ENCODE measurements around the gene MAPT.

Gene MAPT

GRCh38 chr17:45974916-45975630 is 80.7 kb downstream of the MAPT start:
- DNase-seq (ENCODE audit: low read depth): no peak

DNA sequence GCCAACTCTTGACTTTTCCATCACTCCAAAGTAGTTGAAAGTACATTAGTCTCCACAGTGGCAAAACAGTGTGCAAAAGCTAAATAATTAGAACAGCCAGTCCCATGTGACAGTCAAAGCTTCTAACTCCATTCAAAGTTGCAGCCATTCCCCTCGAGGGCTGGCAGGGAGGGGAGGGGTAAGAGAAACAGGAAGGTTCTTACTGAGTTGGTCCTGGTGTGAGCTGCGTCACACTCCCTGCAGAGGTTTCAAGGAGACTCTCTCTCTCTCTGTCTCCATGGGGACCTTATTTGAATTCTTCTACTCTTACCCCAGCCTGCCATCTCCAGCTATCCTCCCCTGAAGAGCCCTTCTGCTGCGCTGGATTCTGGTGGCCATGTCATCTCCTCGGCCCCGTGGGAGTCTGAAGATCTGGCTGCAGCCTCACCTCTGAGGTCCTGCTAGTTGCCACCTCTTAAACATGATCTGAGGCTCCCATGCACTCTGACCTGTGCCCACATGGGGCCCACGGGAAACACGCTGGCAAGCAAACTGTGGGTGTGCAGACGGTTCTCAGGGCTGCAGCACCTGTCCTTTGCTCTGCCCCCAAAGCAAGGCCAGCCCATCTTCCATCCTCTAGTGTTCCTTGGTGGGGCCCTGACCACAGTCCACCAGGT is 81.4 kb downstream of the MAPT start:
- DNase-seq (ENCODE audit: low read depth): no peak

- DNase-seq (ENCODE audit: low read depth): no peak
These were observed 82.0 kb downstream of the MAPT start for GRCh38 chr17:45976391-45976754.

- DNase-seq (ENCODE audit: low read depth): no peak
These were observed 82.6 kb downstream of the MAPT start for GRCh38 chr17:45976755-45977505.

GRCh38 chr17:45977506-45977824 is 83.1 kb downstream of the MAPT start:
- DNase-seq (ENCODE audit: low read depth): no peak

DNA sequence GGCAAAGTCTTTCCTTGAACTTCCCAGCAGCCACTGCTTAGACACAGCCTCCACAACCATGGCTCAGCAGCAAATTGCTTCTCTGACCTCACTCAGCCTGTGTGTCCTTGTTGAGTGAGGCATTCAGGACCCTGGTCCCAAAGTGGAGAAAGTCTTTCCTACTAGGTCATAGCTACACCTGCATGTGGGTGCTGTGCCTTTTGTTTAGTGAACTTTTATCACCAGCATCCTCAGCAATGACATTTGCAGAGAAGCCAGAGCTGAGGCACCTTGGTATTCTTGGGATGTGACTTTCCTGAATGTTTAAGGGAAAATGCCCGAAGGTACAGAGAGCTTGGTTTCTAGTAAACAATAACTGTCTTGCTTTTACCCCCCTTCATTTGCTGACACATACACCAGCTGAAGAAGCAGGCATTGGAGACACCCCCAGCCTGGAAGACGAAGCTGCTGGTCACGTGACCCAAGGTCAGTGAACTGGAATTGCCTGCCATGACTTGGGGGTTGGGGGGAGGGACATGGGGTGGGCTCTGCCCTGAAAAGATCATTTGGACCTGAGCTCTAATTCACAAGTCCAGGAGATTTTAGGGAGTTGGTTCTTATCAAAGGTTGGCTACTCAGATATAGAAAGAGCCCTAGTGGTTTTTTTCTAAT is 83.7 kb downstream of the MAPT start:
- no peak for DNase-seq (ENCODE audit: low read depth)

DNA sequence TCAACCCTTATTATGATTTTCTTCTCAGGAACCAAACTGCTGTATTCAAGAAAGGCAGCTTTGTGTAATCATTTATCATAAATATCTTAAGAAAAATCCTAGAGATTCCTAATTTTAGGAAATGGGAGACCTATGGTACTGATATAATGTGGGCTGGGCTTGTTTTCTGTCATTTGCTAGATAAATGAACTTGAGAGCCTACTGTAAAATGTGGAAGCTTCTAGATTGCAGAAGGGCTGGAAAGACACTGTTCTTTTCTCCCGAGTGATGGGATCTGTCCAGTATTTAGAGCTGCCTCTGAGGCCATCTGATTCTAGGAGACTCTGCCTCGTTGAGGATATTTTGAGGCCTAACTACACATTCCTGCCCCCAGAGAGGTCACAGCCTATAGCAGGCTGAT is 84.8 kb downstream of the MAPT start:
- no peak for DNase-seq (ENCODE audit: low read depth)

DNA sequence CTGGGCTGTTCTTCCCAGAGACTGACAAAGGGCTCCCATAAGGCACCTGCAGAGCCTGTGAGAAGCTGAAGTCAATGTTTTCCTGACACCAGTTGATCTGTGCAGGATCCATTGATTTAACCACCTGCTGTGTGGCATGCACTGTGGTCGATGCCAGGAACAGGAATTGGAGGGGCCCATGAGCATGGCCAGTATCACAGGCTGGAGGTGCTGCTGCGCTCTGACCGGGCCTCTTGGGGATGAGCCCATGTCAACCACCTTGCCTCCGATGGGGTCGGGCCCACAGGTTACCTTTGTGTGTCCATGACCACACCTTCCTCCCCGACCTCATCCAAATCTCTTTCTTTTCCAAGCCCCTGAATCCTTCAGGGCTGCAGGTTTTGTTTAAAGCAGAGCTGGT is 86.5 kb downstream of the MAPT start:
- no peak for DNase-seq (ENCODE audit: low read depth)

- DNase-seq (ENCODE audit: low read depth): no peak
These were observed 87.0 kb downstream of the MAPT start for GRCh38 chr17:45981306-45981705.

- no peak for DNase-seq (ENCODE audit: low read depth)
These were observed 88.6 kb downstream of the MAPT start for GRCh38 chr17:45982791-45983613.

DNA sequence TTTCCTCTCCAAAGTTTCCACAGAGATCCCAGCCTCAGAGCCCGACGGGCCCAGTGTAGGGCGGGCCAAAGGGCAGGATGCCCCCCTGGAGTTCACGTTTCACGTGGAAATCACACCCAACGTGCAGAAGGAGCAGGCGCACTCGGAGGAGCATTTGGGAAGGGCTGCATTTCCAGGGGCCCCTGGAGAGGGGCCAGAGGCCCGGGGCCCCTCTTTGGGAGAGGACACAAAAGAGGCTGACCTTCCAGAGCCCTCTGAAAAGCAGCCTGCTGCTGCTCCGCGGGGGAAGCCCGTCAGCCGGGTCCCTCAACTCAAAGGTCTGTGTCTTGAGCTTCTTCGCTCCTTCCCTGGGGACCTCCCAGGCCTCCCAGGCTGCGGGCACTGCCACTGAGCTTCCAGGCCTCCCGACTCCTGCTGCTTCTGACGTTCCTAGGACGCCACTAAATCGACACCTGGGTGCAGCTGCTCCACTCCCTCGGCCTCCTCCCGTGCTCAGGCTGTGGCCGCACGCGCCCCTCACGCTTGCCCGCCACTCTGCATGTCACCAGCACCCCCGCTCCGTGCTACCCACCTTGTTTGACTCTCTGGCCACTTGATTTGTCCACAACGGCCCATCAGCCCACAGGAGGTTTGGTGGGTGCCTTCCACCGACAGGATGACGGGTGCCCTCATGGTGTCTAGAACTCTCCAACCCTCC is 89.4 kb downstream of the MAPT start:
- DNase-seq (ENCODE audit: low read depth): no peak

DNA sequence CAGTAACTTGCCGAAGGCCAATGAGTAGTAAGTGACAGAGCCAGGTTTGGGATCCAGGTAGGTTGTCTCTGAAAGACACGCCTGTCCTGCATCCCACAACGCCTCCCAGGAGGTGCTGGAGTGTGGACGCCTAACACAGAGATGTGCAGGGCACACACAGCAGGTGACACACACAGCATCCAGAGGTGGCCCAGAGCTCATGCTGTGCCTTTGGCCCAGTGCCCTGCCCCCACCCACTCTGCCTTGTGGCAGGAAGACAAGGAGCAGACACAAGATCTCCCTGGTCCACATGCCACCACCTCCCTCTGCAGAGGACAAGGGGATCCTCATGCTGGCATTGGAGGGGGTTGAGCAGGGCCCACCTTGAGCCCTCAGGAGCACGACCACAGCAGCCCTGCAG is 90.0 kb downstream of the MAPT start:
- no peak for DNase-seq (ENCODE audit: low read depth)

- no peak for DNase-seq (ENCODE audit: low read depth)
These were observed 91.1 kb downstream of the MAPT start for GRCh38 chr17:45985447-45985846.

- no peak for DNase-seq (ENCODE audit: low read depth)
These were observed 91.7 kb downstream of the MAPT start for GRCh38 chr17:45986056-45986455.

DNA sequence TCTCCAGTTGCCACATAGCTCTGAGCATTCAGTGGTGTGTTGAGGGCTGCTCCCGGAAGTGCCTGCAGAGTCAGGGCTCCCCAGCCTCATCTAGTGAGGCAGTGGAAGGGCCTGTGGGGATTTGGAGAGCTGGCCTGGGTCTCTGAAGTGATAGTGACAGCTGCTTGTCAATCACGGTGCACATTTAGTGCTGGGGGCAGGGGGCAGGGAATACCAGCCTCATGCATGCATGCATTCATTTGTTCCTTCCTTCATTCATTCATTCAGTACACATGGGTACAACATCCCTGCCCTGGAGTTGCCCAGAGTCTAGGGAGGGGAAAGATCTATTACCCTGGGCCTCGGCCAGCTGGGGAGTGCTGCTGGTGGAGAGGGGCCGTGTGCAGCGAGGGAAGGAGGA is 93.4 kb downstream of the MAPT start:
- DNase-seq (ENCODE audit: low read depth): no peak

GRCh38 chr17:45989759-45990158 is 95.4 kb downstream of the MAPT start:
- no peak for DNase-seq (ENCODE audit: low read depth)

GRCh38 chr17:45990886-45991285 is 96.5 kb downstream of the MAPT start:
- no peak for DNase-seq (ENCODE audit: low read depth)

- no peak for DNase-seq (ENCODE audit: low read depth)
These were observed 97.0 kb downstream of the MAPT start for GRCh38 chr17:45991341-45991740.

DNA sequence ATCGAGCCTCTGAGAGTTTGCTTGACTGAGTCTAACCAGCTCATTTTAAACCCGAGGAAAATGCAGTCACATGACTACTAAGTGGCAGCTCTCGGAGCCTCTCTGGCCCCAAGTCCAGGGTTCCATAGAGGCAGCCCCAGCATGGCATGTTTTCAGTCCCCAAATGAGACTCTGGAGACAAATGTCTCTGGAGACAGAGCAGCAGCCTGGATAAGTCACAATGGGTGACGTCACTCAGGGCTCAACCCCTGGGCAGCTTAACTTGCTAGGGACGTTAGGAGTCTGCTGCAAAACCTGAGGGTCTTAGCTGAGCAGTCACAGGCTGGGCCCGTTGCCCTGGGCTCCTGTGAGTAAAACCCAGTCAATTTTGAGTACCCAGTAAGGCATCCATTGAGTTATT is 97.8 kb downstream of the MAPT start:
- DNase-seq (ENCODE audit: low read depth): no peak

- no peak for DNase-seq (ENCODE audit: low read depth)
These were observed 98.5 kb downstream of the MAPT start for GRCh38 chr17:45992904-45993303.

GRCh38 chr17:45993962-45994627 is 99.7 kb downstream of the MAPT start:
- no peak for DNase-seq (ENCODE audit: low read depth)
